WTC11 (cell line): ENCODE measurements around the gene KCNQ2.

Experiments used
- AFF4 ChIP-seq: sonication (generic); formaldehyde crosslinking; IDR thresholded peaks from 2 replicates; pipeline ENCODE4 v1.8.1; 2023; ENCODE audit warnings: mild to moderate bottlenecking, missing genetic modification reagents, borderline replicate concordance
- CREB1 ChIP-seq: sonication (generic); formaldehyde crosslinking; IDR thresholded peaks from 2 replicates; pipeline ENCODE4 v1.8.0; 2023; ENCODE audit warnings: mild to moderate bottlenecking, missing genetic modification reagents
- CREM ChIP-seq: sonication (generic); formaldehyde crosslinking; IDR thresholded peaks from 2 replicates; pipeline ENCODE4 v1.8.1; 2022; ENCODE audit warnings: mild to moderate bottlenecking, missing genetic modification reagents, moderate library complexity
- CTCF ChIP-seq: fragments of 200-600 bp; IDR thresholded peaks from 2 replicates; pipeline ENCODE4 v1.8.0; 2022; ENCODE audit warnings: antibody characterized with exemption
- E2F4 ChIP-seq: sonication (generic); formaldehyde crosslinking; IDR thresholded peaks from 2 replicates; pipeline ENCODE4 v1.8.1; 2022; ENCODE audit warnings: low read depth, mild to moderate bottlenecking, moderate library complexity, missing genetic modification reagents, borderline replicate concordance
- NFE2L1 ChIP-seq: sonication (generic); formaldehyde crosslinking; IDR thresholded peaks from 2 replicates; pipeline ENCODE4 v1.8.1; 2023; ENCODE audit warnings: missing genetic modification reagents
- PRRX2 ChIP-seq: fragments of 250-450 bp; sonication (Bioruptor Pico); IDR thresholded peaks from 2 replicates; pipeline ENCODE4 v1.8.0; 2021; ENCODE audit warnings: mild to moderate bottlenecking
- STAT6 ChIP-seq: sonication (generic); formaldehyde crosslinking; conservative IDR thresholded peaks from 2 replicates; pipeline ENCODE4 v1.8.1; 2023; ENCODE audit warnings: mild to moderate bottlenecking, low read depth, missing genetic modification reagents, moderate library complexity
- USF2 ChIP-seq: sonication (generic); formaldehyde crosslinking; IDR thresholded peaks from 2 replicates; pipeline ENCODE4 v1.8.1; 2023; ENCODE audit warnings: mild to moderate bottlenecking, missing genetic modification reagents, moderate library complexity
- ZNF317 ChIP-seq: sonication (generic); formaldehyde crosslinking; IDR thresholded peaks from 2 replicates; pipeline ENCODE4 v1.8.1; 2023; ENCODE audit warnings: low read depth, mild to moderate bottlenecking, moderate library complexity, missing genetic modification reagents, borderline replicate concordance
- ZNF512 ChIP-seq: sonication (generic); formaldehyde crosslinking; IDR thresholded peaks from 2 replicates; pipeline ENCODE4 v1.8.1; 2022; ENCODE audit warnings: missing genetic modification reagents, borderline replicate concordance

GRCh38 chr20:63484236-63484635 is 11.8 kb upstream of the KCNQ2 start:
- no peak for TF ChIP-seq E2F4 (CRISPR knock-in tag)
- TF ChIP-seq CTCF: no peak
- no peak for TF ChIP-seq AFF4 (CRISPR knock-in tag)
- no peak for TF ChIP-seq CREB1 (CRISPR knock-in tag)
- TF ChIP-seq NFE2L1 (CRISPR knock-in tag): no peak
- TF ChIP-seq PRRX2 (CRISPR knock-in tag): no peak
- no peak for TF ChIP-seq ZNF512 (CRISPR knock-in tag)
- no peak for TF ChIP-seq ZNF317 (CRISPR knock-in tag)
- TF ChIP-seq USF2 (CRISPR knock-in tag): no peak
- no peak for TF ChIP-seq CREM (CRISPR knock-in tag)
- TF ChIP-seq STAT6: no peak
